GM21786 (cell line): Measurements from ENCODE around the gene PKIB.
A peak's percentile ranks its signal among the peaks of the same experiment; 100 is the strongest.
"Not testable (repeated sequence)": the region's sequence is repeated elsewhere in the genome, so short reads cannot be mapped to it uniquely, and the experiment has no call there.

ENCODE experiments used
- ATAC-seq: cut with Tn5 transposase; IDR thresholded peaks from one replicate; pipeline ENCODE4 v1.9.1; 2021; ENCODE audit not compliant: unreplicated experiment

PKIB gene

GRCh38 chr6:122609881-122610689, at the start of gene PKIB:
PKIB (plus strand) TSS chr6:122610405; CDS start chr6:122717795, 107,390 bp downstream.
- peak; percentile 88 for ATAC-seq

GRCh38 chr6:122563364-122564052, 46.7 kb upstream of the PKIB start:
- ATAC-seq, result no peak

GRCh38 chr6:122564230-122564629, 46.0 kb upstream of the PKIB start:
- no peak for ATAC-seq

- no peak for ATAC-seq
Measured at GRCh38 chr6:122565708-122566107, 44.5 kb upstream of the PKIB start.

- peak; percentile 57 for ATAC-seq
Measured at GRCh38 chr6:122567034-122567433, 43.2 kb upstream of the PKIB start.

- ATAC-seq, result no peak
Measured at GRCh38 chr6:122568350-122568749, 41.9 kb upstream of the PKIB start.

- ATAC-seq, result no peak
Measured at GRCh38 chr6:122568797-122569221, 41.4 kb upstream of the PKIB start.

GRCh38 chr6:122569230-122569771, 40.9 kb upstream of the PKIB start:
- no peak for ATAC-seq

- no peak for ATAC-seq
Measured at GRCh38 chr6:122571888-122572287, 38.3 kb upstream of the PKIB start.

GRCh38 chr6:122576888-122577287, 33.3 kb upstream of the PKIB start:
- ATAC-seq, result no peak

- ATAC-seq, result no peak
Measured at GRCh38 chr6:122578961-122579360, 31.2 kb upstream of the PKIB start.

- no peak for ATAC-seq
Measured at GRCh38 chr6:122580737-122581136, 29.5 kb upstream of the PKIB start.

GRCh38 chr6:122589115-122589514, 21.1 kb upstream of the PKIB start:
- ATAC-seq, result no peak

GRCh38 chr6:122598295-122598694, 11.9 kb upstream of the PKIB start:
- ATAC-seq, result not testable (repeated sequence)

- ATAC-seq, result no peak
Measured at GRCh38 chr6:122604676-122605075, 5.5 kb upstream of the PKIB start.

GRCh38 chr6:122610690-122611455, 668 bp downstream of the PKIB start:
- peak; percentile 34 for ATAC-seq

- ATAC-seq, result no peak
Measured at GRCh38 chr6:122612838-122613237, 2.6 kb downstream of the PKIB start.

- ATAC-seq, result no peak
Measured at GRCh38 chr6:122614303-122614702, 4.1 kb downstream of the PKIB start.

GRCh38 chr6:122615409-122615808, 5.2 kb downstream of the PKIB start:
- no peak for ATAC-seq

- no peak for ATAC-seq
Measured at GRCh38 chr6:122616877-122617276, 6.7 kb downstream of the PKIB start.

GRCh38 chr6:122619309-122619708, 9.1 kb downstream of the PKIB start:
- ATAC-seq, result no peak
